HCT116 (cell line): ENCODE results near the gene NANOS2.

ENCODE experiments used
- ATF3 ChIP-seq: IDR thresholded peaks from 2 replicates; pipeline ENCODE4 v1.6.1; 2012
- CEBPB ChIP-seq: IDR thresholded peaks from 2 replicates; pipeline ENCODE4 v1.6.1; 2012; ENCODE audit warnings: low read depth
- EZH2 ChIP-seq: fragments of 200-600 bp; sonication (generic); IDR thresholded peaks from 2 replicates; pipeline ENCODE4 v1.6.1; 2017; ENCODE audit warnings: antibody characterized with exemption, mixed run types
- POLR2A ChIP-seq: IDR thresholded peaks from 2 replicates; pipeline ENCODE4 v1.7.0; 2011; ENCODE audit warnings: borderline replicate concordance; ENCODE audit not compliant: insufficient read depth, insufficient read length; ENCODE audit errors: extremely low read depth
- YY1 ChIP-seq: IDR thresholded peaks from 2 replicates; pipeline ENCODE4 v1.6.1; 2011; ENCODE audit warnings: low read length, low read depth, moderate library complexity, mild to moderate bottlenecking; ENCODE audit not compliant: insufficient replicate concordance; ENCODE audit errors: extremely low read depth
- TF ChIP-seq, protein P1 (sequence below): IDR thresholded peaks from 2 replicates; pipeline ENCODE4 v1.6.1; 2012
- TF ChIP-seq, protein P2 (sequence below), 3 experiments: fragments of 200-600 bp in 1 of 3; sonication (generic) in 1 of 3; IDR thresholded peaks in 2 of 3; conservative IDR thresholded peaks in 1 of 3; 2 replicates each; pipeline ENCODE4 v1.5.1; 2012 to 2017; ENCODE audit warnings: low read depth in 2 of 3, low read length in 2 of 3, antibody characterized with exemption in 1 of 3, borderline replicate concordance in 1 of 3, control low read depth in 1 of 3, mild to moderate bottlenecking in 1 of 3, mixed read lengths in 1 of 3, mixed run types in 1 of 3, moderate library complexity in 1 of 3; ENCODE audit not compliant: insufficient read depth in 1 of 3

GRCh38 chr19:45884682-45885555 lies 29.7 kb downstream of the NANOS2 start:
- TF ChIP-seq, protein P1, sequence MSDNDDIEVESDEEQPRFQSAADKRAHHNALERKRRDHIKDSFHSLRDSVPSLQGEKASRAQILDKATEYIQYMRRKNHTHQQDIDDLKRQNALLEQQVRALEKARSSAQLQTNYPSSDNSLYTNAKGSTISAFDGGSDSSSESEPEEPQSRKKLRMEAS: no peak
- TF ChIP-seq, protein P2, sequence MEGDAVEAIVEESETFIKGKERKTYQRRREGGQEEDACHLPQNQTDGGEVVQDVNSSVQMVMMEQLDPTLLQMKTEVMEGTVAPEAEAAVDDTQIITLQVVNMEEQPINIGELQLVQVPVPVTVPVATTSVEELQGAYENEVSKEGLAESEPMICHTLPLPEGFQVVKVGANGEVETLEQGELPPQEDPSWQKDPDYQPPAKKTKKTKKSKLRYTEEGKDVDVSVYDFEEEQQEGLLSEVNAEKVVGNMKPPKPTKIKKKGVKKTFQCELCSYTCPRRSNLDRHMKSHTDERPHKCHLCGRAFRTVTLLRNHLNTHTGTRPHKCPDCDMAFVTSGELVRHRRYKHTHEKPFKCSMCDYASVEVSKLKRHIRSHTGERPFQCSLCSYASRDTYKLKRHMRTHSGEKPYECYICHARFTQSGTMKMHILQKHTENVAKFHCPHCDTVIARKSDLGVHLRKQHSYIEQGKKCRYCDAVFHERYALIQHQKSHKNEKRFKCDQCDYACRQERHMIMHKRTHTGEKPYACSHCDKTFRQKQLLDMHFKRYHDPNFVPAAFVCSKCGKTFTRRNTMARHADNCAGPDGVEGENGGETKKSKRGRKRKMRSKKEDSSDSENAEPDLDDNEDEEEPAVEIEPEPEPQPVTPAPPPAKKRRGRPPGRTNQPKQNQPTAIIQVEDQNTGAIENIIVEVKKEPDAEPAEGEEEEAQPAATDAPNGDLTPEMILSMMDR (IDR thresholded peaks at IDR 0.05 in 2 of 3, conservative IDR thresholded peaks at IDR 0.05 in 1 of 3; ENCODE audit: borderline replicate concordance in 1 of 3, insufficient read depth in 1 of 3, low read depth in 2 of 3, low read length in 2 of 3): no peak
- TF ChIP-seq YY1: no peak
- no peak for TF ChIP-seq POLR2A
- TF ChIP-seq CEBPB: no peak
- no peak for TF ChIP-seq EZH2
- no peak for TF ChIP-seq ATF3
